GM21526 (cell line): Measurements from ENCODE around the gene DAGLA.

Experiments used
- ATAC-seq: cut with Tn5 transposase; IDR thresholded peaks from one replicate; pipeline ENCODE4 v1.9.1; 2021; ENCODE audit warnings: moderate library complexity; ENCODE audit not compliant: unreplicated experiment, low FRiP score

Gene DAGLA

GRCh38 chr11:61794579-61794978 lies 114.4 kb downstream of the DAGLA start:
- ATAC-seq, result no peak

GRCh38 chr11:61795459-61795858 lies 115.3 kb downstream of the DAGLA start:
- ATAC-seq, result no peak

- ATAC-seq, result no peak
These were observed 115.8 kb downstream of the DAGLA start for GRCh38 chr11:61795876-61796526.
